Peyer's patch (tissue), 4 donors: ENCODE data around the gene FBLN5.

ENCODE experiments used
- POLR2A ChIP-seq, 2 donors: fragments of 450-650 bp; IDR thresholded peaks; one replicate each; pipeline ENCODE4 v1.5.1; 2017; ENCODE audit warnings: antibody characterized with exemption in 2 of 2, mild to moderate bottlenecking in 2 of 2, moderate library complexity in 2 of 2
- TF ChIP-seq, protein P1 (sequence below), 6 experiments: fragments of 450-650 bp in 4 of 6; fragments of 200-600 bp in 2 of 6; sonication (generic) in 1 of 6; IDR thresholded peaks; one replicate each; pipeline ENCODE4 v1.5.1; 2017 to 2019; ENCODE audit warnings: antibody characterized with exemption in 6 of 6, mild to moderate bottlenecking in 3 of 6, moderate library complexity in 1 of 6

DNA sequence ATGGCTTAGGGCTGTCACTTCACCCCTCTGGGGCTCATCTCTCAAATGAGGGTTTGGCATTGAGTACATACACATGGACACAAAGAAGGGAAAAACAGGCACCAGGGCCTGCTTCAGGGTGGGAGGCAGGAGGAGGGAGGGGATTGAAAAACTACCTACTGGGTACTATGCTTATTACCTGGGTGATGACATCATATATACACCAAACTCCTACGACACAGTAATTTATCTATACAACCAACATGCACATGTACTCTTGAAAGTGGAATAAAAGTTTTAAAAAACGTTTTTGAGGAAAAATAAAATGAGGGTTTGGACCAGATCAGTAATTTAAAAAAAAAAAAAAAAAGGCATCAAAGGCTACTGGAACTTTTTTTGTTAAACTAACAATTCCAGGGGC lies 76.6 kb downstream of the FBLN5 start:
- TF ChIP-seq POLR2A (IDR thresholded peaks at IDR 0.05) = no peak
- TF ChIP-seq, protein P1, sequence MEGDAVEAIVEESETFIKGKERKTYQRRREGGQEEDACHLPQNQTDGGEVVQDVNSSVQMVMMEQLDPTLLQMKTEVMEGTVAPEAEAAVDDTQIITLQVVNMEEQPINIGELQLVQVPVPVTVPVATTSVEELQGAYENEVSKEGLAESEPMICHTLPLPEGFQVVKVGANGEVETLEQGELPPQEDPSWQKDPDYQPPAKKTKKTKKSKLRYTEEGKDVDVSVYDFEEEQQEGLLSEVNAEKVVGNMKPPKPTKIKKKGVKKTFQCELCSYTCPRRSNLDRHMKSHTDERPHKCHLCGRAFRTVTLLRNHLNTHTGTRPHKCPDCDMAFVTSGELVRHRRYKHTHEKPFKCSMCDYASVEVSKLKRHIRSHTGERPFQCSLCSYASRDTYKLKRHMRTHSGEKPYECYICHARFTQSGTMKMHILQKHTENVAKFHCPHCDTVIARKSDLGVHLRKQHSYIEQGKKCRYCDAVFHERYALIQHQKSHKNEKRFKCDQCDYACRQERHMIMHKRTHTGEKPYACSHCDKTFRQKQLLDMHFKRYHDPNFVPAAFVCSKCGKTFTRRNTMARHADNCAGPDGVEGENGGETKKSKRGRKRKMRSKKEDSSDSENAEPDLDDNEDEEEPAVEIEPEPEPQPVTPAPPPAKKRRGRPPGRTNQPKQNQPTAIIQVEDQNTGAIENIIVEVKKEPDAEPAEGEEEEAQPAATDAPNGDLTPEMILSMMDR (IDR thresholded peaks at IDR 0.05) = no peak
